CD14-positive monocyte (primary cell): ENCODE data around the gene BATF2. TPM values are rescaled to one million over a fixed set of nuclear protein-coding genes. Genes with fewer than 3 reads are reported as not detected.

Experiments
- DNase-seq, 3 donors: peaks; one replicate each; pipeline ENCODE4 v3.0.0-alpha.2; 2011 to 2022
- H2AFZ ChIP-seq: 2 replicates; pipeline ENCODE4 v1.6.0; 2012; ENCODE audit warnings: mild to moderate bottlenecking, low read depth, low read length, inconsistent platforms; ENCODE audit not compliant: insufficient read depth, poor library complexity, severe bottlenecking
- H3K27ac ChIP-seq, 2 donors: 1 replicate in 1 of 2; 2 replicates in 1 of 2; pipeline ENCODE4 v1.5.1; 2012 to 2013; ENCODE audit warnings: low read length in 2 of 2, control low read depth in 1 of 2, inconsistent platforms in 1 of 2, low read depth in 1 of 2, mild to moderate bottlenecking in 1 of 2
- H3K27me3 ChIP-seq, 2 donors: one replicate each; pipeline versions ENCODE4 v1.6.0 to v1.6.1; 2011 to 2013; ENCODE audit warnings: low read length in 2 of 2; ENCODE audit not compliant: control insufficient read depth in 2 of 2, insufficient read depth in 2 of 2
- H3K36me3 ChIP-seq, 2 donors: replicated peaks in 1 of 2; 1 replicate in 1 of 2; 2 replicates in 1 of 2; pipeline versions ENCODE4 v1.5.1 to v1.6.1; 2012 to 2013; ENCODE audit warnings: low read length in 2 of 2, control low read depth in 1 of 2, inconsistent platforms in 1 of 2, mild to moderate bottlenecking in 1 of 2; ENCODE audit not compliant: insufficient read depth in 2 of 2, control insufficient read depth in 1 of 2
- H3K4me1 ChIP-seq, 2 donors: 1 replicate in 1 of 2; 2 replicates in 1 of 2; pipeline versions ENCODE4 v1.5.1 to v1.6.1; 2012 to 2013; ENCODE audit warnings: low read length in 2 of 2, control low read depth in 1 of 2, inconsistent platforms in 1 of 2, mild to moderate bottlenecking in 1 of 2, moderate library complexity in 1 of 2; ENCODE audit not compliant: insufficient read depth in 2 of 2, control insufficient read depth in 1 of 2
- H3K4me2 ChIP-seq: replicated peaks from 2 replicates; pipeline ENCODE3; 2012; ENCODE audit warnings: low read length, moderate library complexity, mild to moderate bottlenecking; ENCODE audit not compliant: poor library complexity, severe bottlenecking; ENCODE audit errors: extremely low read depth
- H3K4me3 ChIP-seq, 3 experiments: fragments of 200-600 bp in 1 of 3; sonication (generic) in 1 of 3; replicated peaks in 1 of 3; 1 replicate in 2 of 3; 2 replicates in 1 of 3; pipeline ENCODE4 v1.5.1; 2011 to 2013; ENCODE audit warnings: low read length in 3 of 3, mild to moderate bottlenecking in 3 of 3, control low read depth in 2 of 3, low read depth in 2 of 3, inconsistent platforms in 1 of 3, moderate library complexity in 1 of 3
- H3K79me2 ChIP-seq: 2 replicates; pipeline ENCODE4 v1.6.0; 2012; ENCODE audit warnings: mild to moderate bottlenecking, control low read depth, inconsistent platforms, low read length, moderate library complexity; ENCODE audit not compliant: insufficient read depth
- H3K9ac ChIP-seq: 2 replicates; pipeline ENCODE4 v1.6.0; 2017; ENCODE audit warnings: low read length, mild to moderate bottlenecking; ENCODE audit not compliant: insufficient read depth, poor library complexity, severe bottlenecking
- H3K9me3 ChIP-seq, 2 donors: replicated peaks in 1 of 2; 1 replicate in 1 of 2; 2 replicates in 1 of 2; pipeline versions ENCODE4 v1.5.1 to v1.6.1; 2012 to 2013; ENCODE audit warnings: low read length in 2 of 2, control low read depth in 1 of 2; ENCODE audit not compliant: control insufficient read depth in 1 of 2, insufficient read depth in 1 of 2
- H4K20me1 ChIP-seq: 2 replicates; pipeline ENCODE4 v1.6.0; 2012; ENCODE audit warnings: mild to moderate bottlenecking, low read length, control low read depth, moderate library complexity; ENCODE audit not compliant: insufficient read depth
- H3K27ac Mint-ChIP-seq, 7 donors: one replicate each; pipeline ENCODE4 v1.8.0; 2020; ENCODE audit warnings: mild to moderate bottlenecking in 7 of 7, mixed read lengths in 7 of 7, moderate library complexity in 6 of 7, inconsistent platforms in 2 of 7
- H3K27me3 Mint-ChIP-seq, 3 donors: one replicate each; pipeline ENCODE4 v1.8.0; 2021 to 2022; ENCODE audit warnings: low read depth in 3 of 3, mild to moderate bottlenecking in 3 of 3, mixed read lengths in 3 of 3, moderate library complexity in 3 of 3, inconsistent platforms in 1 of 3
- H3K36me3 Mint-ChIP-seq, 2 donors: one replicate each; pipeline ENCODE4 v1.8.0; 2020; ENCODE audit warnings: mixed read lengths in 2 of 2, inconsistent platforms in 1 of 2, mild to moderate bottlenecking in 1 of 2
- H3K4me1 Mint-ChIP-seq: one replicate; pipeline ENCODE4 v1.8.0; 2020; ENCODE audit warnings: mild to moderate bottlenecking, mixed read lengths
- H3K4me3 Mint-ChIP-seq, 2 donors: one replicate each; pipeline ENCODE4 v1.8.0; 2020; ENCODE audit warnings: mild to moderate bottlenecking in 2 of 2, mixed read lengths in 2 of 2, moderate library complexity in 1 of 2
- H3K9me3 Mint-ChIP-seq, 7 donors: one replicate each; pipeline ENCODE4 v1.8.0; 2020 to 2022; ENCODE audit warnings: mixed read lengths in 7 of 7, mild to moderate bottlenecking in 6 of 7, moderate library complexity in 6 of 7, inconsistent platforms in 2 of 7
- WGBS: methylation state at CpG from one replicate; pipeline ENCODE4 v1.1.5; 2013; ENCODE audit warnings: missing lambda C conversion rate; ENCODE audit not compliant: insufficient coverage; 5-methylcytosine and 5-hydroxymethylcytosine counted together
- intact Hi-C, 2 donors: fragments of 100-400 bp; cut with micrococcal nuclease; formaldehyde crosslinking; loops; one replicate each; pipeline versions ENCODE4 v1.15.0 to v1.15.1; 2023
- polyA plus RNA-seq, 3 donors: library from polyadenylated mRNA; depleted of rRNA in 1 of 3; unstranded in 2 of 3; stranded (reverse) in 1 of 3; fragments of 300-500 nt in 2 of 3; fragments of >200 nt in 1 of 3; fragmentation: Illumina TruSeq in 2 of 3; gene quantifications; 1 replicate in 2 of 3; 2 replicates in 1 of 3; pipeline ENCODE4 v1.2.3, GENCODE V29; 2012 to 2021
- TF ChIP-seq, protein P1 (sequence below): fragments of 200-600 bp; IDR thresholded peaks from one replicate; pipeline ENCODE4 v1.8.0; 2022; ENCODE audit warnings: antibody characterized with exemption, mild to moderate bottlenecking

The BATF2 gene
- polyA plus RNA-seq, 3 donors: 0.97 to 1.7 (median 1.1) TPM

DNA sequence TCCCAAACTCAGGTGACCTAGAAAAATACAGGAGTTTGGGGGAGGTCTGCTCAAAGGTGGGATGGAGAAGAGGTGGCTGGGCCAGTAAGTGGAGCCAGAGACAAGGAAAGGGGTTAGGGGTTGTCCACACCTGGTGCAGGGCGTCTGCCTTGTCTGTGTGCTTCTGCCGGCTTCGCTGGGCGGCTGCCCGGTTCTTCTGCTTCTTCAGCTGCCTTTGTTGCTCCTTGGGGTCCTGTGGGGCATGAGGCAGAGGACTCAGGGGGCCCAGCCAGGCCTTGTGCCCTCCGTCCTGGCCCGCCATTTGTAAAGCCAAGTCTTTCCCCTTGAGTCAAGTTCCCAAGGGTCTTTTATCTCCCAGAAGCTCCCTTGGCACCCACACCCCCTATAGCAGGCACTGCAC is 2.5 kb downstream of the BATF2 start:
- H3K9me3 ChIP-seq: no peaks in the 10 kb centered on the region
- H3K9me3 Mint-ChIP-seq: no peaks in the 10 kb centered on the region
- no peak overlapping the region for H3K4me2 ChIP-seq
- H3K4me1 ChIP-seq: peaks cover 39 to 44% of the 10 kb centered on the region in 2 donors
- H3K9ac ChIP-seq: no peak overlapping the region
- TF ChIP-seq, protein P1, sequence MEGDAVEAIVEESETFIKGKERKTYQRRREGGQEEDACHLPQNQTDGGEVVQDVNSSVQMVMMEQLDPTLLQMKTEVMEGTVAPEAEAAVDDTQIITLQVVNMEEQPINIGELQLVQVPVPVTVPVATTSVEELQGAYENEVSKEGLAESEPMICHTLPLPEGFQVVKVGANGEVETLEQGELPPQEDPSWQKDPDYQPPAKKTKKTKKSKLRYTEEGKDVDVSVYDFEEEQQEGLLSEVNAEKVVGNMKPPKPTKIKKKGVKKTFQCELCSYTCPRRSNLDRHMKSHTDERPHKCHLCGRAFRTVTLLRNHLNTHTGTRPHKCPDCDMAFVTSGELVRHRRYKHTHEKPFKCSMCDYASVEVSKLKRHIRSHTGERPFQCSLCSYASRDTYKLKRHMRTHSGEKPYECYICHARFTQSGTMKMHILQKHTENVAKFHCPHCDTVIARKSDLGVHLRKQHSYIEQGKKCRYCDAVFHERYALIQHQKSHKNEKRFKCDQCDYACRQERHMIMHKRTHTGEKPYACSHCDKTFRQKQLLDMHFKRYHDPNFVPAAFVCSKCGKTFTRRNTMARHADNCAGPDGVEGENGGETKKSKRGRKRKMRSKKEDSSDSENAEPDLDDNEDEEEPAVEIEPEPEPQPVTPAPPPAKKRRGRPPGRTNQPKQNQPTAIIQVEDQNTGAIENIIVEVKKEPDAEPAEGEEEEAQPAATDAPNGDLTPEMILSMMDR: no peak
- H3K27me3 ChIP-seq: no peaks in the 10 kb centered on the region
- 95% methylated on average over 5 of the region's 7 CpGs for WGBS
- no peak overlapping the region for H3K27ac ChIP-seq
- H3K36me3 ChIP-seq: no peaks in the 10 kb centered on the region
- peaks cover 2 to 9% (median 3%) of the 10 kb centered on the region in 3 donors for H3K27me3 Mint-ChIP-seq
- intact Hi-C loops: no loop called here
- H3K4me3 Mint-ChIP-seq: no peak overlapping the region
- no peaks in the 10 kb centered on the region for H4K20me1 ChIP-seq
- no peak overlapping the region for H3K27ac Mint-ChIP-seq
- H3K4me3 ChIP-seq: no peak overlapping the region
- H3K36me3 Mint-ChIP-seq: peaks cover 14 to 23% of the 10 kb centered on the region in 2 donors
- no peak for DNase-seq
- no peak overlapping the region for H2AFZ ChIP-seq
- H3K4me1 Mint-ChIP-seq: peaks cover 56% of the 10 kb centered on the region
- no peaks in the 10 kb centered on the region for H3K79me2 ChIP-seq

DNA sequence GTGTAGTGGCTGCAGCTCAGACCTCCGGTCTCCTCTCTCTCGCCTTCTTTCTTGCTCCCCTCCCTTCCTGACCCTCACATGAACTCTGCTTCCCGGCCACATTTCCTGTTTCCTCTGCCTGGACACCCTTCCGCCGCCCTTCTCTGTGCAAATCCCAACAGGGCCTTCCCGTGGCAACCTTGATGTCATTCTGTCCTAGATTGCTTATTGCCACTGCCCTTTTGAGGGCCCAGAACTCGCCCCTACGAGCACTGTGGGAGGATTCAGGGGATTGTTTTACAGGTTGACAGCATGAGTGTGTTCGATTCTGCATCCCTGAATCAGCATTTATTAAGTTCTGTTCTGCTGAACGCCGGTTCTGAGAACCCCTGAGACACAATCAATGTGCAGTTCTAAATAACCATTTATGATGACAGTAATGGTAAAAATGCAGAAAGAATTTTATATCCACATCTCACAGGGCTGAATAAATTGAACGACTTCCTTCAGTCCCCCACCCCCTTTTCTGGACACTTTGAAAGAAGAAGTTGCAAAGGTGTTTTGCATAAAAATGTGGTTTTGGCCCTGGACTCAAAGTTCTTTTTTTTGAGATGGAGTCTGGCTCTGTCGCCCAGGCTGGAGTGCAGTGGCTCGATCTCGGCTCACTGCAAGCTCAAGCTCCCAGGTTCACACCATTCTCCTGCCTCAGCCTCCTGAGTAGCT is 6.4 kb downstream of the BATF2 start:
- Histone ChIP-seq H3K4me1 (peaks cover 45 to 48% of the 10 kb centered on the region in 2 donors), H3K27ac (peak overlapping the region; percentile 30 to 42), H3K27me3 (no peaks in the 10 kb centered on the region), H3K9ac (no peak overlapping the region), H2AFZ (peak overlapping the region; percentile 41), H4K20me1 (no peaks in the 10 kb centered on the region), H3K9me3 (no peaks in the 10 kb centered on the region), H3K4me3 (peak overlapping the region; percentile 17 to 71 (median 21)), H3K36me3 (no peaks in the 10 kb centered on the region), H3K79me2 (no peaks in the 10 kb centered on the region), H3K4me2 (peak overlapping the region; percentile 69)
- 2% methylated on average over 8 of the region's 15 CpGs for WGBS
- H3K36me3 Mint-ChIP-seq: peaks cover 21 to 32% of the 10 kb centered on the region in 2 donors
- peak overlapping the region; percentile 79 to 91 (median 84) for H3K27ac Mint-ChIP-seq
- peaks cover 2 to 5% (median 4%) of the 10 kb centered on the region in 3 donors for H3K27me3 Mint-ChIP-seq
- peaks cover 0 to 2% (median 0%) of the 10 kb centered on the region in 7 donors for H3K9me3 Mint-ChIP-seq
- DNase-seq: peak; percentile 24 to 49 (median 40)
- peak overlapping the region; percentile 75 to 91 for H3K4me3 Mint-ChIP-seq
- H3K4me1 Mint-ChIP-seq: peaks cover 53% of the 10 kb centered on the region
- intact Hi-C loops: no loop called here
- TF ChIP-seq, protein P1: no peak
